Thoracic aorta (tissue), 2 donors: ENCODE results near the gene MAN2C1. TPM values are rescaled to one million over a fixed set of nuclear protein-coding genes. Genes with fewer than 3 reads are reported as not detected.

Source experiments
- ATAC-seq: fragments of 150-250 bp; one replicate; pipeline ENCODE4 v1.8.0; 2017; ENCODE audit warnings: low read depth; ENCODE audit not compliant: insufficient number of reproducible peaks, low FRiP score
- DNase-seq: peaks from one replicate; pipeline ENCODE4 v3.0.0-alpha.2; 2020; ENCODE audit warnings: low spot score
- H3K27ac ChIP-seq, 2 donors: fragments of 200-600 bp; sonication (generic); 1 replicate in 1 of 2; 2 replicates in 1 of 2; pipeline ENCODE4 v1.5.1; 2016; ENCODE audit warnings: mild to moderate bottlenecking in 2 of 2, moderate library complexity in 2 of 2
- H3K27me3 ChIP-seq: fragments of 200-600 bp; sonication (generic); replicated peaks from 2 replicates; pipeline ENCODE4 v1.6.0; 2016; ENCODE audit warnings: mild to moderate bottlenecking; ENCODE audit not compliant: insufficient read depth
- H3K36me3 ChIP-seq: fragments of 200-600 bp; sonication (generic); one replicate; pipeline ENCODE4 v1.5.1; 2016
- H3K4me1 ChIP-seq, 2 donors: fragments of 200-600 bp; sonication (generic); 1 replicate in 1 of 2; 2 replicates in 1 of 2; pipeline versions ENCODE4 v1.5.1 to v1.6.0; 2016; ENCODE audit warnings: low read depth in 2 of 2, mild to moderate bottlenecking in 1 of 2; ENCODE audit not compliant: control insufficient read depth in 1 of 2
- H3K4me3 ChIP-seq: fragments of 200-600 bp; sonication (generic); 2 replicates; pipeline ENCODE4 v1.5.1; 2016; ENCODE audit warnings: mild to moderate bottlenecking
- H3K9me3 ChIP-seq: fragments of 200-600 bp; sonication (generic); 2 replicates; pipeline ENCODE4 v1.5.1; 2016
- CTCF ChIP-seq: fragments of 200-600 bp; sonication (generic); IDR thresholded peaks from one replicate; pipeline ENCODE4 v1.5.1; 2019; ENCODE audit warnings: antibody characterized with exemption
- total RNA-seq, 2 donors: library from RNA; depleted of rRNA; stranded (reverse); fragments of >200 nt; gene quantifications; one replicate each; pipeline versions ENCODE4 v1.1.0 to v1.2.3, GENCODE V29; 2016

MAN2C1 gene
- total RNA-seq, 2 donors from 2014 or later = 394 to 471 TPM

GRCh38 chr15:75329571-75329970, 38.8 kb downstream of the MAN2C1 start:
- H3K4me3 ChIP-seq = no peak overlapping the region
- H3K27ac ChIP-seq = no peak overlapping the region
- H3K4me1 ChIP-seq = no peaks in the 10 kb centered on the region
- no peak for TF ChIP-seq CTCF
- no peaks in the 10 kb centered on the region for H3K36me3 ChIP-seq
- no peaks in the 10 kb centered on the region for H3K27me3 ChIP-seq
- ATAC-seq (no peak), DNase-seq (no peak)
- no peaks in the 10 kb centered on the region for H3K9me3 ChIP-seq

- no peak for DNase-seq
- Histone ChIP-seq H3K4me3 (no peak overlapping the region), H3K27me3 (no peaks in the 10 kb centered on the region), H3K27ac (no peak overlapping the region), H3K36me3 (no peaks in the 10 kb centered on the region), H3K4me1 (no peaks in the 10 kb centered on the region), H3K9me3 (no peaks in the 10 kb centered on the region)
- no peak for TF ChIP-seq CTCF
- no peak for ATAC-seq
These were observed 39.7 kb downstream of the MAN2C1 start for GRCh38 chr15:75328493-75329314.

GRCh38 chr15:75327491-75327890, 40.9 kb downstream of the MAN2C1 start:
- DNase-seq (no peak), ATAC-seq (no peak)
- Histone ChIP-seq H3K9me3 (no peaks in the 10 kb centered on the region), H3K27me3 (no peaks in the 10 kb centered on the region), H3K27ac (no peak overlapping the region), H3K36me3 (no peaks in the 10 kb centered on the region), H3K4me1 (no peaks in the 10 kb centered on the region), H3K4me3 (no peak overlapping the region)
- no peak for TF ChIP-seq CTCF

GRCh38 chr15:75327005-75327404, 41.4 kb downstream of the MAN2C1 start:
- Histone ChIP-seq H3K9me3 (no peaks in the 10 kb centered on the region), H3K27ac (no peak overlapping the region), H3K27me3 (no peaks in the 10 kb centered on the region), H3K36me3 (no peaks in the 10 kb centered on the region), H3K4me1 (no peaks in the 10 kb centered on the region), H3K4me3 (no peak overlapping the region)
- ATAC-seq (no peak), DNase-seq (no peak)
- no peak for TF ChIP-seq CTCF

- H3K36me3 ChIP-seq = no peaks in the 10 kb centered on the region
- TF ChIP-seq CTCF = no peak
- H3K4me3 ChIP-seq = no peak overlapping the region
- H3K9me3 ChIP-seq = no peaks in the 10 kb centered on the region
- no peaks in the 10 kb centered on the region for H3K4me1 ChIP-seq
- ATAC-seq (no peak), DNase-seq (no peak)
- no peaks in the 10 kb centered on the region for H3K27me3 ChIP-seq
- H3K27ac ChIP-seq = no peak overlapping the region
These were observed 42.5 kb downstream of the MAN2C1 start for GRCh38 chr15:75325922-75326321.
